GM21423 (cell line): ENCODE data around the gene P2RY1.

Experiments used
- ATAC-seq: cut with Tn5 transposase; IDR thresholded peaks from one replicate; pipeline ENCODE4 v1.9.1; 2021; ENCODE audit warnings: mild to moderate bottlenecking, moderate library complexity; ENCODE audit not compliant: unreplicated experiment

The P2RY1 gene, protein sequence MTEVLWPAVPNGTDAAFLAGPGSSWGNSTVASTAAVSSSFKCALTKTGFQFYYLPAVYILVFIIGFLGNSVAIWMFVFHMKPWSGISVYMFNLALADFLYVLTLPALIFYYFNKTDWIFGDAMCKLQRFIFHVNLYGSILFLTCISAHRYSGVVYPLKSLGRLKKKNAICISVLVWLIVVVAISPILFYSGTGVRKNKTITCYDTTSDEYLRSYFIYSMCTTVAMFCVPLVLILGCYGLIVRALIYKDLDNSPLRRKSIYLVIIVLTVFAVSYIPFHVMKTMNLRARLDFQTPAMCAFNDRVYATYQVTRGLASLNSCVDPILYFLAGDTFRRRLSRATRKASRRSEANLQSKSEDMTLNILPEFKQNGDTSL

GRCh38 chr3:152834776-152835600 lies at the start of gene P2RY1:
Gene P2RY1 (plus strand): TSS chr3:152835131. CDS start chr3:152835783, 652 bp downstream.
- peak; percentile 85 for ATAC-seq

GRCh38 chr3:152786977-152787681 lies 47.8 kb upstream of the P2RY1 start:
- ATAC-seq: no peak

DNA sequence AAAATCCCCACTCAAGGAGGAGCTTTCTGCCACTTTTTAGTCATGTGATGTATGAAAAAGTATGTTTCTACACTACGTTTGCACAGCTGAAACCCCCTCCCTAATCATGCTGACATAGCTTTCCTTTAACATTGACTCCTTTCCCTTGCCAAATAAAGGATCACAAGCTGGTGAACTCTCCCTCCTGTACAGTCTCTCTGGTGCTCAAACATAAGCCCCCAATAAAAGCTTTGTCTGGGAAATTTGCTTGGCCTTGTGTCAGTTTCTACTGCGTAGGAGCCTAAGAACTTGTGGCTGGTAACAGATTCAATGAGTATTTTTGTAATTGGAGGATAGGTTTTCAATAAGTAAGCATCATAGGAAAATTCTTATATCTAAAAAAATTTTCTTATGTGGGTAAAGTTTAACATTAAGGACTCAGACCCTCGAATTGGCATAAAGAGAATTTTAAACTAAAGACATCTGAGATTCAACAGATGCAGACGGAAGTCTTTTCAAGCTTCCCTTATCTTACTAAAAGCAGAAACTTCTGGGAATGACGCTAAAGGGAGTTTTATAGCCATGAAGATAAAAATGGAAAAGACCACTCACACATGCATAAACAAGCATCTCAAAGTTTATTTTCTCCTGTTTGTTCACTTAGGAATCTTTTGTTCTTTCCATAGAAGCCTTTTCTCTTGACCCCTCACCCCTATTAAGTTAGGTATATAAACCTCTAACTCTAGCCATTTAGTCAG lies 44.1 kb upstream of the P2RY1 start:
- ATAC-seq: no peak

GRCh38 chr3:152793969-152794368 lies 41.0 kb upstream of the P2RY1 start:
- no peak for ATAC-seq

- ATAC-seq: no peak
These were observed 37.0 kb upstream of the P2RY1 start for GRCh38 chr3:152797751-152798432.

GRCh38 chr3:152811974-152812760 lies 22.8 kb upstream of the P2RY1 start:
- ATAC-seq: no peak

DNA sequence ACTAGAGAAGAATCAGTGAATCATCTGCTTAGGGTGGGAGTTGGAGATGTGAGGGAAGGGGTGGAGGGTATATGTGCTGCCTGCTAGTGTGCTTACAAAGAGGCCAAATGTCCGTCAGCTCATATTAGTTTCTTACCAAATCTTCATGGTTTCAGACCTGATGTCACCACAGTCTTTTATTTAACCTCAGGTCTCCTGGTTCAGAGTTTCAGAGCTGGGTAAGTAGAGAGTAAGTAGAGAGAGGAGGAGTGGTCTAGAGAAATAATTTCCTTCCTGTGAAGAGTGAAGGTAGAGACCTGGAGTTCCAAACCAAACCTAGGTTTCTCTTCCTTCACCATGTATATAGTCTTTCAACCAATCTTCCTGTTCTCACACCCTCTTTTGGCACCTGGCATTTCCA lies 17.5 kb upstream of the P2RY1 start:
- no peak for ATAC-seq

GRCh38 chr3:152818027-152818426 lies 16.9 kb upstream of the P2RY1 start:
- no peak for ATAC-seq

DNA sequence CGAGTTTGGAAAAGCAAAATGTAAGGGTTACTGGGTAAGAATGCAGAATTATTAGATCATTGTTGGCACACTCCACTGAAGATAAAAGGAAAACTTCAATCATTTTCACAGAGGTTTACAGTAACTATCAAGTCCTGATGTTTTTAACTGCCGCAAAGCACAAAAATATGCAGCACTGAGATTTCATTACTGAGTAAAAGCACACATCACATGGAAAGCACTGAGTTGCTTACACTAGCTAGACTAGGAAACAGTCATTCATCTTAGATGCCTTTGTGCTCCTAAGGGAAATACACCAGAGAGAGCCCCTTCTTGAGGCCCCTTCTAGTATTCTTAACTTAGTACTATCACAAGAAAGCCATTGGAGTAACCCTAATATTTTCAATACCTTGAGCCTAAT lies 11.8 kb upstream of the P2RY1 start:
- no peak for ATAC-seq

GRCh38 chr3:152823781-152824180 lies 11.2 kb upstream of the P2RY1 start:
- no peak for ATAC-seq

GRCh38 chr3:152825566-152825965 lies 9.4 kb upstream of the P2RY1 start:
- ATAC-seq: no peak

- ATAC-seq: no peak
These were observed 8.5 kb upstream of the P2RY1 start for GRCh38 chr3:152826476-152826875.

GRCh38 chr3:152827313-152827712 lies 7.6 kb upstream of the P2RY1 start:
- no peak for ATAC-seq

GRCh38 chr3:152828075-152828840 lies 6.7 kb upstream of the P2RY1 start:
- ATAC-seq: no peak

DNA sequence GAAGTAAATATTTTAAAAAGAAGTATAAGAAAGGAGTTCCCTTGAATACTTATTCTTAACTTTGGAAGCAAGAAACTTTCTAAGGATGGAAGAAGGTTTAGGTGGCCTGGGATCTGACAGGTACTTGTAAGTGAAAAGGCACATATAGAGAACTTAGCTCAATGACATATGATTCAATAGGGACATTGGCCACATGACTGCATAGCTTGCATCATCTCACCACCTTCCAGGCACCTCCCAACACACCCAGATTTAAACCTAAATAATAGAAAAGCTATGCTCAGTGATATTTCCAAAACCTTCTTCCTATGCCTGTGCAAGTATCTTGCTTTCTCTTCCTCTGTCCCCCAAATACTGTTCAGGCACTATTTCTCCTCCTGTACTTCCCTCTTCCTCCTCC lies 4.7 kb upstream of the P2RY1 start:
- ATAC-seq: no peak

GRCh38 chr3:152832046-152832445 lies 2.9 kb upstream of the P2RY1 start:
- ATAC-seq: no peak

- no peak for ATAC-seq
These were observed 1.8 kb upstream of the P2RY1 start for GRCh38 chr3:152833089-152833488.

DNA sequence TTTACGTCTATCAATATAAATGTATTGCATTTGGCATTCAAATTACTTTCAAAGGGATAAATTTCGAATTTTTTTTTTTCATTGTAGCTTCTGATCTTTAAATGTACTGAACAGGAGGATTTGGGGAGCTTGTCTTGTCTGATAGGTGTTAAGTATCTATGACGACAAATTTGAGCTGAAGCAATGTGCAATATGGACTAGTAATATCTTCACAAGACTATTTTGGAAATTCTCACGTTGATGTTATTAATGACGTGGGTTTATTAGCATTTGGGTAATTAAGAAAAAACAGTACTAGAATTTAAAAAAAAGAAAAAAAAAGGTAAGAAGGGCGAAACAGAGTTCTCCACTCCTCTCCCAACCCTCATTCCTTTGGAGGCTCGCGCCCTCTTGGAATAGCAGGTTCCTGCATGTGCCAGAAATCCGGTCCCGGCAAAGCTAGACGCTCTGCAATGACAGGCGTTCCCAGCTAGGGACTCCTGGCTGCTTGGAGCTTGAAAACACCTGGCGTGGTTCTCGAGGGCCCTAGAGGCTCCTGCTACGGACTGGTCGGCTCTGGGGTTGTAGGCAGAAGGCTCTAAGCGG lies 648 bp upstream of the P2RY1 start:
- no peak for ATAC-seq
